ENCODE results near the gene GTSF1L. TPM values are rescaled to one million over a fixed set of nuclear protein-coding genes. Genes with fewer than 3 reads are reported as not detected.

Gene GTSF1L
- total and polyA plus RNA-seq, 2 experiments from 2014 or later: not detected

GRCh38 chr20:43716123-43716522 lies 10.7 kb downstream of the GTSF1L start:
- TF ChIP-seq CTCF (IDR thresholded peaks at IDR 0.05; ENCODE audit: low read depth, low read length): no peak
- H3K4me3 ChIP-seq: no peak overlapping the region
- H3K9me3 ChIP-seq (ENCODE audit: low read depth): no peaks in the 10 kb centered on the region
- H3K36me3 ChIP-seq: no peaks in the 10 kb centered on the region
- no peak for DNase-seq (ENCODE audit: low read depth in 1 of 2, low spot score in 1 of 2)
- no peaks in the 10 kb centered on the region for H3K4me1 ChIP-seq (ENCODE audit: low read depth)
- no peak overlapping the region for H3K27ac ChIP-seq
- no peaks in the 10 kb centered on the region for H3K27me3 ChIP-seq

- Histone ChIP-seq H3K27ac (no peak overlapping the region), H3K4me3 (no peak overlapping the region), H3K9me3 (ENCODE audit: low read depth) (no peaks in the 10 kb centered on the region), H3K27me3 (no peaks in the 10 kb centered on the region), H3K36me3 (no peaks in the 10 kb centered on the region), H3K4me1 (ENCODE audit: low read depth) (no peaks in the 10 kb centered on the region)
- TF ChIP-seq CTCF (IDR thresholded peaks at IDR 0.05; ENCODE audit: low read depth, low read length): no peak
- no peak for DNase-seq (ENCODE audit: low read depth in 1 of 2, low spot score in 1 of 2)
Measured at GRCh38 chr20:43715511-43715910, 11.3 kb downstream of the GTSF1L start.

GRCh38 chr20:43715044-43715443 lies 11.8 kb downstream of the GTSF1L start:
- Histone ChIP-seq H3K9me3 (ENCODE audit: low read depth) (no peaks in the 10 kb centered on the region), H3K27me3 (no peaks in the 10 kb centered on the region), H3K27ac (no peak overlapping the region), H3K36me3 (no peaks in the 10 kb centered on the region), H3K4me3 (no peak overlapping the region), H3K4me1 (ENCODE audit: low read depth) (no peaks in the 10 kb centered on the region)
- no peak for TF ChIP-seq CTCF (IDR thresholded peaks at IDR 0.05; ENCODE audit: low read depth, low read length)
- no peak for DNase-seq (ENCODE audit: low read depth in 1 of 2, low spot score in 1 of 2)

GRCh38 chr20:43711098-43711654 lies 15.6 kb downstream of the GTSF1L start:
- Histone ChIP-seq H3K36me3 (no peaks in the 10 kb centered on the region), H3K9me3 (ENCODE audit: low read depth) (no peaks in the 10 kb centered on the region), H3K4me1 (ENCODE audit: low read depth) (no peaks in the 10 kb centered on the region), H3K27ac (no peak overlapping the region), H3K4me3 (no peak overlapping the region), H3K27me3 (no peaks in the 10 kb centered on the region)
- no peak for TF ChIP-seq CTCF (IDR thresholded peaks at IDR 0.05; ENCODE audit: low read depth, low read length)
- DNase-seq (ENCODE audit: low read depth in 1 of 2, low spot score in 1 of 2): no peak

- TF ChIP-seq CTCF (IDR thresholded peaks at IDR 0.05; ENCODE audit: low read depth, low read length): no peak
- no peaks in the 10 kb centered on the region for H3K36me3 ChIP-seq
Measured at GRCh38 chr20:43710370-43711044, 16.3 kb downstream of the GTSF1L start.

More at GRCh38 chr20:43710370-43711044, 16.3 kb downstream of the GTSF1L start:
- no peaks in the 10 kb centered on the region for H3K4me1 ChIP-seq (ENCODE audit: low read depth)
- DNase-seq (ENCODE audit: low read depth in 1 of 2, low spot score in 1 of 2): no peak
- no peaks in the 10 kb centered on the region for H3K9me3 ChIP-seq (ENCODE audit: low read depth)
- no peak overlapping the region for H3K27ac ChIP-seq
- H3K4me3 ChIP-seq: no peak overlapping the region
- no peaks in the 10 kb centered on the region for H3K27me3 ChIP-seq
